ENCODE data around the gene TLE2.

The TLE2 gene

GRCh38 chr19:2962018-2962670 is 66.9 kb downstream of the TLE2 start:
- Histone ChIP-seq H3K4me3 (ENCODE audit: low read length) (no peak overlapping the region), H3K27ac (ENCODE audit: low read depth, low read length) (no peak overlapping the region), H3K9ac (ENCODE audit: low read depth, low read length) (no peak overlapping the region), H3K36me3 (ENCODE audit: insufficient read depth, low read length) (no peaks in the 10 kb centered on the region), H3K27me3 (ENCODE audit: insufficient read depth, low read length) (no peaks in the 10 kb centered on the region), H3K9me3 (ENCODE audit: insufficient read depth, low read depth, low read length) (no peaks in the 10 kb centered on the region), H3K4me1 (ENCODE audit: insufficient read depth, low read length) (no peaks in the 10 kb centered on the region)
- 51% methylated on average over 16 of the region's 17 CpGs for whole genome bisulfite sequencing

- H3K27me3 ChIP-seq (ENCODE audit: insufficient read depth, low read length): no peaks in the 10 kb centered on the region
- H3K36me3 ChIP-seq (ENCODE audit: insufficient read depth, low read length): no peaks in the 10 kb centered on the region
- no peaks in the 10 kb centered on the region for H3K9me3 ChIP-seq (ENCODE audit: insufficient read depth, low read depth, low read length)
- H3K27ac ChIP-seq (ENCODE audit: low read depth, low read length): no peak overlapping the region
- H3K9ac ChIP-seq (ENCODE audit: low read depth, low read length): no peak overlapping the region
- 93% methylated on average over 12 of the region's 12 CpGs for WGBS
- H3K4me3 ChIP-seq (ENCODE audit: low read length): no peak overlapping the region
- H3K4me1 ChIP-seq (ENCODE audit: insufficient read depth, low read length): no peaks in the 10 kb centered on the region
Observed at GRCh38 chr19:2960120-2960519, 69.0 kb downstream of the TLE2 start.

GRCh38 chr19:2957160-2957559 is 71.9 kb downstream of the TLE2 start:
- no peaks in the 10 kb centered on the region for H3K9me3 ChIP-seq (ENCODE audit: insufficient read depth, low read depth, low read length)
- H3K4me1 ChIP-seq (ENCODE audit: insufficient read depth, low read length): no peaks in the 10 kb centered on the region
- 90% methylated on average over 5 of the region's 5 CpGs for WGBS
- H3K4me3 ChIP-seq (ENCODE audit: low read length): no peak overlapping the region
- H3K9ac ChIP-seq (ENCODE audit: low read depth, low read length): no peak overlapping the region
- no peaks in the 10 kb centered on the region for H3K27me3 ChIP-seq (ENCODE audit: insufficient read depth, low read length)
- H3K27ac ChIP-seq (ENCODE audit: low read depth, low read length): no peak overlapping the region
- H3K36me3 ChIP-seq (ENCODE audit: insufficient read depth, low read length): no peaks in the 10 kb centered on the region

GRCh38 chr19:2952953-2953481 is 76.1 kb downstream of the TLE2 start:
- Histone ChIP-seq H3K9ac (ENCODE audit: low read depth, low read length) (no peak overlapping the region), H3K27me3 (ENCODE audit: insufficient read depth, low read length) (no peaks in the 10 kb centered on the region), H3K9me3 (ENCODE audit: insufficient read depth, low read depth, low read length) (no peaks in the 10 kb centered on the region), H3K27ac (ENCODE audit: low read depth, low read length) (no peak overlapping the region), H3K36me3 (ENCODE audit: insufficient read depth, low read length) (no peaks in the 10 kb centered on the region), H3K4me3 (ENCODE audit: low read length) (no peak overlapping the region), H3K4me1 (ENCODE audit: insufficient read depth, low read length) (no peaks in the 10 kb centered on the region)
- 85% methylated on average over 7 of the region's 9 CpGs for WGBS

- Histone ChIP-seq H3K4me3 (ENCODE audit: low read length) (peak overlapping the region; percentile 97), H3K36me3 (ENCODE audit: insufficient read depth, low read length) (no peaks in the 10 kb centered on the region), H3K27me3 (ENCODE audit: insufficient read depth, low read length) (no peaks in the 10 kb centered on the region), H3K9ac (ENCODE audit: low read depth, low read length) (peak overlapping the region; percentile 88), H3K27ac (ENCODE audit: low read depth, low read length) (peak overlapping the region; percentile 77), H3K4me1 (ENCODE audit: insufficient read depth, low read length) (no peaks in the 10 kb centered on the region), H3K9me3 (ENCODE audit: insufficient read depth, low read depth, low read length) (no peaks in the 10 kb centered on the region)
- WGBS: under 1% methylated on average over 53 of the region's 53 CpGs
Observed at GRCh38 chr19:2950286-2951124, 78.6 kb downstream of the TLE2 start.

- Histone ChIP-seq H3K9ac (ENCODE audit: low read depth, low read length) (peak overlapping the region; percentile 88), H3K27ac (ENCODE audit: low read depth, low read length) (peak overlapping the region; percentile 77), H3K9me3 (ENCODE audit: insufficient read depth, low read depth, low read length) (no peaks in the 10 kb centered on the region), H3K27me3 (ENCODE audit: insufficient read depth, low read length) (no peaks in the 10 kb centered on the region), H3K4me3 (ENCODE audit: low read length) (peak overlapping the region; percentile 97), H3K36me3 (ENCODE audit: insufficient read depth, low read length) (no peaks in the 10 kb centered on the region), H3K4me1 (ENCODE audit: insufficient read depth, low read length) (no peaks in the 10 kb centered on the region)
- 10% methylated on average over 11 of the region's 11 CpGs for WGBS
Observed at GRCh38 chr19:2949939-2950285, 79.2 kb downstream of the TLE2 start.

Data from HUES64 (cell line).